ENCODE measurements around the gene KLHL30.

The KLHL30 gene, protein sequence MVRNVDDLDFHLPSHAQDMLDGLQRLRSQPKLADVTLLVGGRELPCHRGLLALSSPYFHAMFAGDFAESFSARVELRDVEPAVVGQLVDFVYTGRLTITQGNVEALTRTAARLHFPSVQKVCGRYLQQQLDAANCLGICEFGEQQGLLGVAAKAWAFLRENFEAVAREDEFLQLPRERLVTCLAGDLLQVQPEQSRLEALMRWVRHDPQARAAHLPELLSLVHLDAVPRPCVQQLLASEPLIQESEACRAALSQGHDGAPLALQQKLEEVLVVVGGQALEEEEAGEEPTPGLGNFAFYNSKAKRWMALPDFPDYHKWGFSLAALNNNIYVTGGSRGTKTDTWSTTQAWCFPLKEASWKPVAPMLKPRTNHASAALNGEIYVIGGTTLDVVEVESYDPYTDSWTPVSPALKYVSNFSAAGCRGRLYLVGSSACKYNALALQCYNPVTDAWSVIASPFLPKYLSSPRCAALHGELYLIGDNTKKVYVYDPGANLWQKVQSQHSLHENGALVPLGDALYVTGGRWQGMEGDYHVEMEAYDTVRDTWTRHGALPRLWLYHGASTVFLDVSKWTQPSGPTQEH

DNA sequence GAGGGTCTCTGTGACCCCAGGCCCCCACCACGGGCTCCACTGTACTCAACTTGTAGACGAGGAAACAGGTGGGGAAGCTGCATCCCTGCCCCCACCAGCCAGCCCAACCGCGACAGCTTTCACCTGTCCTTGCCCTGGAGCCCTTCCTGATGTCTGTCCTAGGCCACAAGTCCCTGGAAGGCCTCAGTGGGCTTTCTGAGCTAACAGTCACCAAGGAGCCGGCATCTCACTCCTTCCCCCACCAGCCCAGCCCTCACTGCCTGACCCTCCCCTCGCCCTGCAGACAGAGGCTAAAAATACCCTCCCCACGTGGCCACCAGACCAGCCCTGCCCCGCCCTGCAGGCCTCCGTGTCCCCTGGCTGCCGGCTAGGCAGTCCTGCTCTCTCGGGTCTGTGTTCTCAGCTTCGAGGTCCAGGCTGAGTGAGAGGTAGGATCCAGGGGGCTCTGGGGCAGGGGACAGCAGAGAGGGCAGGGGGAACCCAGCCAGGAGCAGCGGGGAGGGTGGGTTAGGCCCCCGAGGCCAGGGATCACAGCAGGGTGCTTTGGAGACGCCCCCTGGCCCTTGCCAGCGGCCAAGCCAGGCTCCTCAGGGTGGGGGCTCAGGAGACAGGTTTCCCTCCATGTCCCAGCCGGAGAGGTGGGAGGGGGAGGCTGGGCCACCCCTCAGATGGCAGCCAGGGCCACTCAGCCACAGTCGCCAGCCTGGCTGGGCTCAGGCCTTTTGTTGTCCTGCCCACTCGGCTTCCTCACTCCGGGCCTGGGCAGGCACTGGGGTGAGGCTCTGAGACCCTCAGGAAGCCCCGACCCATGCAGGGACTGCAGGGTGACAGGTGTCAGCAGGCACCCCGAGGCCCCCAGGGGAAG lies at the start of gene KLHL30:
Gene KLHL30, plus strand, starts transcription at position 338 of the 865 bp plus-strand sequence. CDS start 2,087 bp downstream, outside the sequence.
- no peak within 1 kb of the TSS for H3K4me3 ChIP-seq (ENCODE audit: low read depth, low read length)
- no peak for DNase-seq (ENCODE audit: low read depth)
- TF ChIP-seq, protein P1, sequence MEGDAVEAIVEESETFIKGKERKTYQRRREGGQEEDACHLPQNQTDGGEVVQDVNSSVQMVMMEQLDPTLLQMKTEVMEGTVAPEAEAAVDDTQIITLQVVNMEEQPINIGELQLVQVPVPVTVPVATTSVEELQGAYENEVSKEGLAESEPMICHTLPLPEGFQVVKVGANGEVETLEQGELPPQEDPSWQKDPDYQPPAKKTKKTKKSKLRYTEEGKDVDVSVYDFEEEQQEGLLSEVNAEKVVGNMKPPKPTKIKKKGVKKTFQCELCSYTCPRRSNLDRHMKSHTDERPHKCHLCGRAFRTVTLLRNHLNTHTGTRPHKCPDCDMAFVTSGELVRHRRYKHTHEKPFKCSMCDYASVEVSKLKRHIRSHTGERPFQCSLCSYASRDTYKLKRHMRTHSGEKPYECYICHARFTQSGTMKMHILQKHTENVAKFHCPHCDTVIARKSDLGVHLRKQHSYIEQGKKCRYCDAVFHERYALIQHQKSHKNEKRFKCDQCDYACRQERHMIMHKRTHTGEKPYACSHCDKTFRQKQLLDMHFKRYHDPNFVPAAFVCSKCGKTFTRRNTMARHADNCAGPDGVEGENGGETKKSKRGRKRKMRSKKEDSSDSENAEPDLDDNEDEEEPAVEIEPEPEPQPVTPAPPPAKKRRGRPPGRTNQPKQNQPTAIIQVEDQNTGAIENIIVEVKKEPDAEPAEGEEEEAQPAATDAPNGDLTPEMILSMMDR (IDR thresholded peaks at IDR 0.05; ENCODE audit: insufficient read depth, low read depth, low read length, missing control alignments), result no peak

DNA sequence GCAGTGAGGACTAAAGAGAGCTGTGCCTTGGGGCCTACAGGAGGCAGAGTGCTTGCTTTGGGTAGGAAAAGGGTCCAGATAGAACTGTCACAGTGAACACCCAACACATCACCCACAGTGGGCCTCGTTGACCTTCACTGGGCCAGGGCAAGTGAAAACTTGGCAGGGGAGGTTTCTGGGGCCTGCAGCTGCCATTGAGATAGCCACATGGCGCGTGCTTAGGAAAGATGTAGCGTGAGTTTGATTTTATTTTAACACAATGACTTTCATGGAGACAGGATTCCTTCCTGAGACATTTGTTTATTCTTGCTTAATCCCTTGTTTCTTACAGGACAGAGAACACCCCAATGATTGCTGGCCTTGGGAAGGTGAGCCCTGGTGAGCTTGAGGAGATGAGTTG lies 47.6 kb upstream of the KLHL30 start:
- no peak overlapping the region for H3K4me3 ChIP-seq (ENCODE audit: low read depth, low read length)
- TF ChIP-seq, protein P1 (IDR thresholded peaks at IDR 0.05; ENCODE audit: insufficient read depth, low read depth, low read length, missing control alignments), result no peak
- no peak for DNase-seq (ENCODE audit: low read depth)

DNA sequence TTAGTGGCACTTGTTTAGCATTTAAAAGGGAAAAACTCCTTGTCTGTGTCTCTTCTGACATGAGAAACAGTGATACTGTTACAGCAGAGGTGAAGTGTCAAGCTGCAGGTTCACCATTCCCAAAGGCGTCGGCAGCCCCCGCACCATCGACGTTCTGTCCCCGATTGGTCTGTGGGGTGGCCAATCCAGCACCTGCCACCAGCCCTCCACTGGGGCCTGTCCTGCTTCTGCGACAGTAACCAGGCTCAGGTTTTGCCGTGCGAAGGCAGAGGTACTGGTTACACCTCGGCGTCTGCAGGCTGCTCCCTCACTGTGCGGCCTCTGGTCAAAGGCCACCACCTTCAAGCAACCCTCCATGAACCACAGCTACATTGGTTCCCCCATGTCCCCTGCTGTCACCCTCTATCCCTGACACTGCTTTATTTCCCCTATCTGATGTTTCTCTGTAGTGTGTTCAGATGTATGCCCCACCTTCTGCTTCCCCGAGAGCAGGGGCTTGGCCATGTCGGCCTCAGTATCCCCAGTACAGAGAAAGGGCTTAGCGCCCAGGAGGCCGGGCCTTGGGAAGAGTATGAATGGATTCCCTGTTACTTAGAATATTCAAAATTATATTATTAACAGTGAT lies 46.9 kb upstream of the KLHL30 start:
- TF ChIP-seq, protein P1 (IDR thresholded peaks at IDR 0.05; ENCODE audit: insufficient read depth, low read depth, low read length, missing control alignments), result no peak
- DNase-seq (ENCODE audit: low read depth), result no peak
- H3K4me3 ChIP-seq (ENCODE audit: low read depth, low read length), result no peak overlapping the region

DNA sequence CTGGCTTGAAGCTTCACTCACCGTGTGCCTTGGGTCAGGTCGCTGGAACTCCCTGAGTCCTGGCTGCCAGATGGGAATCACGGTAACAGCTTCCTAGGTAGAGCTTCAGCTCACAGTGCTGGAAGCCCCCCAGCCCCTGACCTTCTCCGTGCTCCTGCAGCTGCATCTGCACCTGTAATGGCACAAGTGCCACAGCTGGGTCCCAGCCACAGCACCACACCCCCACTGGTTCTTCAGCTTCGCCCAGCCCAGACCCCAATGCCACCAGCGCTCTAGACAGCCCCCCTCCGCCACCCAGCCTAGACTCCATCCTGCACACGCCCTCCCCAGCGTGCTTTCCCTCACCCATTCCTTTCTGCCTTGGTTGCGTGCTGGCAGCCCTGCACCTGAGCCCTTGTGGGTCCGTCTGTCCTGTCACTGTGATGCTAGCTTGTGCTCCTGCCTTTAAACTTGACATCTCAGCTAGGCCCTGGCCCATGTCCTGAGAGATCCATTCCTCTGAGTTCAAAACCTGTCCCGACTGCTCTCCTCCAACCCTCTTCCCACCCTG lies 45.9 kb upstream of the KLHL30 start:
- H3K4me3 ChIP-seq (ENCODE audit: low read depth, low read length), result no peak overlapping the region
- no peak for DNase-seq (ENCODE audit: low read depth)
- TF ChIP-seq, protein P1 (IDR thresholded peaks at IDR 0.05; ENCODE audit: insufficient read depth, low read depth, low read length, missing control alignments), result no peak

DNA sequence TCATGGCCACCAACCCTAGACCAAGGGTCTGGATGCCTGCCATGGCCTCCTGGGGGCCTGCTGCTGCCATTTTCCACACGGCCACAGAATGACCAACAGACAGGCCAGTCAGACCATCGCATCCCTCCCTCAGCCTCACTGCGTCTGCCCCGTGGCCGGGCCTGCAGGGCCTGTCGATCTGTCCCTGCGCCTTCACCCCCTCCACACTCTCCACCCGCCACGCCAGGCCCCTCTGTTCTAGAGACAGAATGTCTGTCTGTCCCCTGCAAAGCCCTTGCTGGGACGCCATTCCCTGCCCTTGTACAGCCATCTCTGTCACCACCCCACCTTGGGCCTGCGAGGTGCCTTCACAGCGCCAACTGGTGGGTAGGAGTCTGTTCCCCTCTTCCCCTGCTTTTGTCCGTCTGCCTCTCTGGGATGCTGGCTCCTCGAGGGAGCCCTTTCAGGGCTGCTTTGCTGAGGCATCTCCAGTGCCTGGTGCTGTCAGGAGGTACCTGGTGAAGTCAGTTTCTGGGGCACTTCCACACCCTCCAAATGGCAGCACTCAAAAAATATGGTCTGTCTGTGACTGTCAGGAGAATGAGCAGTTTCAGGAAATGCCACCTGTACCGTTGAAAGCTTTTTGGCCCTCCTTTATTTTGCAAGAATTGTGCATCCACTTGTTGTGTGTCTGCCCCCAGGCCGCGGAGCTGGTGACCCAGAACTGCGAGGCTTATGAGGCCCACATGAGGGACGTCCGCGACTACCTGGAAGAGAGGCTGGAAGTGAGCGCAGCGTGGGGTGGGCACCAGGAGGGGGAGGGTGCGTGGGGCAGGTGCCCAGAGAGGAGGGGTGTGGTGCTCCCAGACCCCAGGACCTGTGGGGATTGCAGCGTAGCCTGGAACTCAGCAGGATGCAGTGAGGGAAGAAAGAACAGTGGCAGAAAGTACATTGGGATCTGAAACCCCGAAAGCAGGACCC lies 45.0 kb upstream of the KLHL30 start:
- TF ChIP-seq, protein P1 (IDR thresholded peaks at IDR 0.05; ENCODE audit: insufficient read depth, low read depth, low read length, missing control alignments), result no peak
- H3K4me3 ChIP-seq (ENCODE audit: low read depth, low read length), result no peak overlapping the region
- no peak for DNase-seq (ENCODE audit: low read depth)
